ENCODE results near the gene ATP13A5. TPM values are rescaled to one million over a fixed set of nuclear protein-coding genes. Genes with fewer than 3 reads are reported as not detected.

ATP13A5 gene, protein sequence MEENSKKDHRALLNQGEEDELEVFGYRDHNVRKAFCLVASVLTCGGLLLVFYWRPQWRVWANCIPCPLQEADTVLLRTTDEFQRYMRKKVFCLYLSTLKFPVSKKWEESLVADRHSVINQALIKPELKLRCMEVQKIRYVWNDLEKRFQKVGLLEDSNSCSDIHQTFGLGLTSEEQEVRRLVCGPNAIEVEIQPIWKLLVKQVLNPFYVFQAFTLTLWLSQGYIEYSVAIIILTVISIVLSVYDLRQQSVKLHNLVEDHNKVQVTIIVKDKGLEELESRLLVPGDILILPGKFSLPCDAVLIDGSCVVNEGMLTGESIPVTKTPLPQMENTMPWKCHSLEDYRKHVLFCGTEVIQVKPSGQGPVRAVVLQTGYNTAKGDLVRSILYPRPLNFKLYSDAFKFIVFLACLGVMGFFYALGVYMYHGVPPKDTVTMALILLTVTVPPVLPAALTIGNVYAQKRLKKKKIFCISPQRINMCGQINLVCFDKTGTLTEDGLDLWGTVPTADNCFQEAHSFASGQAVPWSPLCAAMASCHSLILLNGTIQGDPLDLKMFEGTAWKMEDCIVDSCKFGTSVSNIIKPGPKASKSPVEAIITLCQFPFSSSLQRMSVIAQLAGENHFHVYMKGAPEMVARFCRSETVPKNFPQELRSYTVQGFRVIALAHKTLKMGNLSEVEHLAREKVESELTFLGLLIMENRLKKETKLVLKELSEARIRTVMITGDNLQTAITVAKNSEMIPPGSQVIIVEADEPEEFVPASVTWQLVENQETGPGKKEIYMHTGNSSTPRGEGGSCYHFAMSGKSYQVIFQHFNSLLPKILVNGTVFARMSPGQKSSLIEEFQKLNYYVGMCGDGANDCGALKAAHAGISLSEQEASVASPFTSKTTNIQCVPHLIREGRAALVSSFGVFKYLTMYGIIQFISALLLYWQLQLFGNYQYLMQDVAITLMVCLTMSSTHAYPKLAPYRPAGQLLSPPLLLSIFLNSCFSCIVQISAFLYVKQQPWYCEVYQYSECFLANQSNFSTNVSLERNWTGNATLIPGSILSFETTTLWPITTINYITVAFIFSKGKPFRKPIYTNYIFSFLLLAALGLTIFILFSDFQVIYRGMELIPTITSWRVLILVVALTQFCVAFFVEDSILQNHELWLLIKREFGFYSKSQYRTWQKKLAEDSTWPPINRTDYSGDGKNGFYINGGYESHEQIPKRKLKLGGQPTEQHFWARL
- total RNA-seq, result not detected

- no peaks in the 10 kb centered on the region for H3K4me1 Mint-ChIP-seq (ENCODE audit: low read depth)
Measured at GRCh38 chr3:193378706-193379105, at the start of gene ATP13A5. Gene ATP13A5 (minus strand): TSS chr3:193378753. CDS start chr3:193378725, 28 bp downstream.

GRCh38 chr3:193418576-193419373, 40.2 kb upstream of the ATP13A5 start:
- H3K4me3 Mint-ChIP-seq, result no peak overlapping the region
- no peak for DNase-seq
- no peak overlapping the region for H3K27ac Mint-ChIP-seq
- H3K4me1 Mint-ChIP-seq (ENCODE audit: low read depth), result no peaks in the 10 kb centered on the region
- CTCF ChIA-PET, result no interaction called here
- H3K27me3 Mint-ChIP-seq, result no peaks in the 10 kb centered on the region
- peaks cover 37% of the 10 kb centered on the region for H3K9me3 Mint-ChIP-seq
- intact Hi-C loops (cut with micrococcal nuclease), result no loop called here
- peaks cover 33% of the 10 kb centered on the region for H3K36me3 Mint-ChIP-seq
- POLR2A ChIA-PET, result no interaction called here

More at GRCh38 chr3:193378706-193379105, at the start of gene ATP13A5:
- CTCF ChIA-PET, result no interaction called here
- Mint-ChIP-seq H3K27me3 (peaks cover 3% of the 10 kb centered on the region), H3K4me3 (no peak within 1 kb of the TSS), H3K9me3 (no peaks in the 10 kb centered on the region), H3K36me3 (no peaks in the 10 kb centered on the region), H3K27ac (no peak within 1 kb of the TSS)
- no peak for DNase-seq
- intact Hi-C loops (cut with micrococcal nuclease), result no loop called here
- POLR2A ChIA-PET, result no interaction called here

GRCh38 chr3:193416629-193417028, 38.1 kb upstream of the ATP13A5 start:
- DNase-seq, result no peak
- no peak overlapping the region for H3K4me3 Mint-ChIP-seq
- POLR2A ChIA-PET, result no interaction called here
- H3K36me3 Mint-ChIP-seq, result peaks cover 36% of the 10 kb centered on the region
- no peaks in the 10 kb centered on the region for H3K4me1 Mint-ChIP-seq (ENCODE audit: low read depth)
- peaks cover 46% of the 10 kb centered on the region for H3K9me3 Mint-ChIP-seq
- intact Hi-C loops (cut with micrococcal nuclease), result no loop called here
- H3K27me3 Mint-ChIP-seq, result no peaks in the 10 kb centered on the region
- CTCF ChIA-PET, result no interaction called here
- no peak overlapping the region for H3K27ac Mint-ChIP-seq

GRCh38 chr3:193407688-193408087, 29.1 kb upstream of the ATP13A5 start:
- intact Hi-C loops (cut with micrococcal nuclease), result no loop called here
- no peaks in the 10 kb centered on the region for H3K4me1 Mint-ChIP-seq (ENCODE audit: low read depth)
- no peaks in the 10 kb centered on the region for H3K27me3 Mint-ChIP-seq
- ChIA-PET CTCF (no interaction called here), POLR2A (no interaction called here)
- no peak for DNase-seq
- peaks cover under 1% of the 10 kb centered on the region for H3K9me3 Mint-ChIP-seq
- no peaks in the 10 kb centered on the region for H3K36me3 Mint-ChIP-seq
- no peak overlapping the region for H3K4me3 Mint-ChIP-seq
- H3K27ac Mint-ChIP-seq, result no peak overlapping the region

DNA sequence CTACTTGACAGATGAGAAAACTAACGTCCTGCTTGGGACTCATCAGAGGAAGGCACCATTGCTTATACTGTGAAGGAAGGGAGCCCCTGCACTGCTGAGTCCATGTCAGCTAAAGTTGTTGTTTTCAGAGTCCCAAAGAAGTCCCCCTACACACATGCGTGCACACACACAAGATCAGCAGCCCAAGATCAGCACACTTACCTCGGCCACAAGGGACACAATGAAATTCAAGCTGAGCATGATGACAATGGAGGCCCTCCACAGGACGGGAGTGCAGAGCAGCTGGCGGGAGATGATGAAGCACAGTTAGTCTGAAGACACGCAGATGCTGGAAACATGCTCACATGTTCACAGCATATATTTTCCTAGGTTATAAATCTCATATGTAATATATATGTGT, 28.6 kb upstream of the ATP13A5 start:
- intact Hi-C loops (cut with micrococcal nuclease), result no loop called here
- Mint-ChIP-seq H3K9me3 (no peaks in the 10 kb centered on the region), H3K27me3 (no peaks in the 10 kb centered on the region), H3K36me3 (no peaks in the 10 kb centered on the region), H3K4me1 (ENCODE audit: low read depth) (no peaks in the 10 kb centered on the region), H3K27ac (no peak overlapping the region), H3K4me3 (no peak overlapping the region)
- DNase-seq, result no peak
- CTCF ChIA-PET, result no interaction called here
- POLR2A ChIA-PET, result no interaction called here

DNA sequence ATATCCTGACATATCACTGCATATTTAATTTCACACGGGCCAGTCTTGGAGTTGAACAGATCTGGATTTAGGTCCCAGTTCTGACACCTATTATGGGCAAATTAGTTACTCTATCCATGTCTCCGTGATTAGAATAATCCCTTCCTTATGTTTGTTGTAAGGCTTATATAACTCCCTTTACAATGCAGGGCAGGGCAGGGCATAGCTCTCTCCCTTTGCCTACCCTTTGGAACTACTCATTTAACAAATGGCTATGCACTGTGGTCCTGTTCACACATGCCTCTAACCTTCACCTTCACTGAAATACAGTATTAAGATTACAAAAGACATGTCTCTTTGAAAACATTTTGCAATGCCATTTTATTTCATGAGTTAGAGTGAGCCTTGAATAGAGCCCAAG, 24.8 kb upstream of the ATP13A5 start:
- H3K27ac Mint-ChIP-seq, result no peak overlapping the region
- H3K9me3 Mint-ChIP-seq, result no peaks in the 10 kb centered on the region
- no peaks in the 10 kb centered on the region for H3K27me3 Mint-ChIP-seq
- CTCF ChIA-PET, result no interaction called here
- intact Hi-C loops (cut with micrococcal nuclease), result no loop called here
- H3K36me3 Mint-ChIP-seq, result no peaks in the 10 kb centered on the region
- POLR2A ChIA-PET, result no interaction called here
- no peak for DNase-seq
- no peaks in the 10 kb centered on the region for H3K4me1 Mint-ChIP-seq (ENCODE audit: low read depth)
- no peak overlapping the region for H3K4me3 Mint-ChIP-seq

DNA sequence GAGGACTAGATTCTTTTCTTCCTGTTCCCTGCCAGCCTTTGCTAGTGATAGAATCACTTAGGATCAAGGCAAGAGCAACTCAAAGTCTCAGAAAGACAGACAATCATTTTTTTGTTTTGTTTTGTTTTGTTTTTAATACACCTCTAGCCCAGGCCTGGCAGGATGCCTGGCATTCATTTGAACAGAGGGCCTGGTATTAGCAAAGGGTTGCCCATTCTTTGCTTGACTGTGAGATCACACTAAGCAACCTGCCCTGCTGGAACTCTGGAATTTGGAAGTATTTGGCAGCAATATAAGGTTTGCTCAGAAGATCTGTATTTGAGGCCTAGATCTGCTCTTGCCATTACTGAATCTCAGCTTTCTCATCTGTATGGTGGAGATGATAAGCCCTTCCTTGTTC, 21.8 kb upstream of the ATP13A5 start:
- intact Hi-C loops (cut with micrococcal nuclease), result no loop called here
- no peaks in the 10 kb centered on the region for H3K36me3 Mint-ChIP-seq
- H3K27me3 Mint-ChIP-seq, result peaks cover 2% of the 10 kb centered on the region
- ChIA-PET CTCF (no interaction called here), POLR2A (no interaction called here)
- no peak overlapping the region for H3K27ac Mint-ChIP-seq
- no peak for DNase-seq
- no peaks in the 10 kb centered on the region for H3K4me1 Mint-ChIP-seq (ENCODE audit: low read depth)
- H3K4me3 Mint-ChIP-seq, result no peak overlapping the region
- no peaks in the 10 kb centered on the region for H3K9me3 Mint-ChIP-seq

- no peaks in the 10 kb centered on the region for H3K36me3 Mint-ChIP-seq
- no peak for DNase-seq
- no peak overlapping the region for H3K4me3 Mint-ChIP-seq
- ChIA-PET CTCF (no interaction called here), POLR2A (interaction anchor here (0.5 kb wide), 1 partner anchor 1009 kb away, joined by 3 read pairs; no protein-coding TSS in a partner anchor)
- H3K27me3 Mint-ChIP-seq, result peaks cover 2% of the 10 kb centered on the region
- H3K27ac Mint-ChIP-seq, result no peak overlapping the region
- intact Hi-C loops (cut with micrococcal nuclease), result no loop called here
- H3K9me3 Mint-ChIP-seq, result no peaks in the 10 kb centered on the region
- no peaks in the 10 kb centered on the region for H3K4me1 Mint-ChIP-seq (ENCODE audit: low read depth)
Measured at GRCh38 chr3:193396451-193397244, 18.1 kb upstream of the ATP13A5 start.

- Mint-ChIP-seq H3K27me3 (peaks cover 6% of the 10 kb centered on the region), H3K4me1 (ENCODE audit: low read depth) (no peaks in the 10 kb centered on the region), H3K9me3 (no peaks in the 10 kb centered on the region), H3K36me3 (no peaks in the 10 kb centered on the region), H3K4me3 (no peak overlapping the region), H3K27ac (no peak overlapping the region)
- ChIA-PET POLR2A (no interaction called here), CTCF (no interaction called here)
- no peak for DNase-seq
- intact Hi-C loops (cut with micrococcal nuclease), result no loop called here
Measured at GRCh38 chr3:193391902-193392301, 13.3 kb upstream of the ATP13A5 start.

DNA sequence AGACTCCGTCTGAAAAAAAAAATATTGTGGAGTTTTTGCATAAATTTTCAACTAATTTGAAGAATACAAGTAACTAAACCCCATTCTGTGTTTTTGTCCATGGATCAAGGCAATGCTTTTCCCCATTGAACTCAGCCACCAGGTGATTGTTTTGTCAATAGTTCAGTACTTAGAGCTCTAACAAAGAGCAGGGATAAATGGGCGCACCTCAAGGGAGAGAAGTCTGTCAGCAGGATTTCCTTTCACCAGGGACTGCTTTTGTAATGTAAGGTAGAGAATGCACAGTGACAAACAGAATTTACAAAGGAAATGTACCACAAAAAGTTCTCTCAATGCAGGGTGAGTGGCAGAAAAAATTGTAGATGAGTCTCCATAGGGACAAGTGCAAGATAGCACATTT, 10.8 kb upstream of the ATP13A5 start:
- Mint-ChIP-seq H3K9me3 (no peaks in the 10 kb centered on the region), H3K4me1 (ENCODE audit: low read depth) (no peaks in the 10 kb centered on the region), H3K4me3 (no peak overlapping the region), H3K36me3 (no peaks in the 10 kb centered on the region), H3K27me3 (peaks cover 4% of the 10 kb centered on the region), H3K27ac (no peak overlapping the region)
- intact Hi-C loops (cut with micrococcal nuclease), result no loop called here
- ChIA-PET CTCF (no interaction called here), POLR2A (no interaction called here)
- no peak for DNase-seq

DNA sequence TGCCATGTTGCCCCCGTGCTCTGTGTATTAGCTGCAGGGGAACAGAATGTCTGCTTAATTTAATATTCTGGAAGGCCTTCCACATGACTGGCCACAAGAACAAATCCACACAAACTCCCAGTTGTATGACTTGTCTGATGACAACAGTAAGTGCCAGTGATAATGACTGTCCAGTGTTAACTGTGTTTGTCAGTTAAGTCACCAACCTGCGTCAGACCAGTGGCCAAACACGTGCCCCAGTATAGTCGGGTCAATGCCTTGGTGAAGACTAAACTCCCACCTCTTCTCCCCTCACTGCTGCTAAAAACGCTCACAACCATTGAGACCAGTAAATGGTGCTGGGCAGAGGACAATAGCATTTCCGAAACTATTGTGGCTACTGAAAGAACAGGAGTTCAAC, 9.8 kb upstream of the ATP13A5 start:
- no peak for DNase-seq
- POLR2A ChIA-PET, result no interaction called here
- H3K9me3 Mint-ChIP-seq, result no peaks in the 10 kb centered on the region
- H3K4me3 Mint-ChIP-seq, result no peak overlapping the region
- intact Hi-C loops (cut with micrococcal nuclease), result no loop called here
- H3K36me3 Mint-ChIP-seq, result no peaks in the 10 kb centered on the region
- H3K27me3 Mint-ChIP-seq, result peaks cover 4% of the 10 kb centered on the region
- CTCF ChIA-PET, result no interaction called here
- no peak overlapping the region for H3K27ac Mint-ChIP-seq
- no peaks in the 10 kb centered on the region for H3K4me1 Mint-ChIP-seq (ENCODE audit: low read depth)
